DOHH2 (cell line): ENCODE data around the gene LY6G5B.
"Not testable (repeated sequence)": the region's sequence is repeated elsewhere in the genome, so short reads cannot be mapped to it uniquely, and the experiment has no call there.

Experiments
- H3F3A ChIP-seq: fragments of 200-600 bp; sonication (generic), shearing (Covaris generic); 2 replicates; pipeline ENCODE4 v1.6.0; 2016; ENCODE audit warnings: antibody characterized with exemption, mild to moderate bottlenecking; ENCODE audit not compliant: control insufficient read depth, insufficient read depth
- H3K27ac ChIP-seq: fragments of 200-600 bp; sonication (generic); 2 replicates; pipeline ENCODE4 v1.5.1; 2014; ENCODE audit warnings: low read depth, mild to moderate bottlenecking, low read length, moderate library complexity
- H3K27me3 ChIP-seq: fragments of 200-600 bp; sonication (generic); 2 replicates; pipeline ENCODE4 v1.6.1; 2014; ENCODE audit warnings: mild to moderate bottlenecking, low read length, mixed read lengths; ENCODE audit not compliant: control insufficient read depth
- H3K36me3 ChIP-seq: fragments of 200-600 bp; sonication (generic); 2 replicates; pipeline ENCODE4 v1.6.1; 2014; ENCODE audit warnings: mild to moderate bottlenecking, low read length, moderate library complexity, mixed read lengths; ENCODE audit not compliant: control insufficient read depth
- H3K4me1 ChIP-seq: fragments of 200-600 bp; sonication (generic); 2 replicates; pipeline ENCODE4 v1.6.1; 2014; ENCODE audit warnings: mild to moderate bottlenecking, low read length, mixed read lengths; ENCODE audit not compliant: control insufficient read depth
- H3K4me2 ChIP-seq: fragments of 200-600 bp; sonication (generic); 2 replicates; pipeline ENCODE4 v1.6.0; 2014; ENCODE audit warnings: mild to moderate bottlenecking, low read length, moderate library complexity
- H3K4me3 ChIP-seq: fragments of 200-600 bp; sonication (generic); 2 replicates; pipeline ENCODE4 v1.5.1; 2014; ENCODE audit warnings: mild to moderate bottlenecking, low read length, mixed read lengths
- H3K79me2 ChIP-seq: fragments of 200-600 bp; sonication (generic); 2 replicates; pipeline ENCODE4 v1.6.1; 2014; ENCODE audit warnings: mild to moderate bottlenecking, low read length, mixed read lengths; ENCODE audit not compliant: control insufficient read depth
- H3K9me2 ChIP-seq: fragments of 200-600 bp; sonication (generic); replicated peaks from 2 replicates; pipeline ENCODE4 v1.6.1; 2014; ENCODE audit warnings: mild to moderate bottlenecking, low read length, mixed read lengths; ENCODE audit not compliant: control insufficient read depth
- H3K9me3 ChIP-seq: fragments of 200-600 bp; sonication (generic); 2 replicates; pipeline ENCODE4 v1.6.1; 2014; ENCODE audit warnings: antibody characterized with exemption, low read length, mixed read lengths; ENCODE audit not compliant: control insufficient read depth, insufficient read depth
- H4K20me1 ChIP-seq: fragments of 200-600 bp; sonication (generic); 2 replicates; pipeline ENCODE4 v1.6.0; 2014; ENCODE audit warnings: low read depth, mild to moderate bottlenecking, antibody characterized with exemption, low read length, moderate library complexity; ENCODE audit not compliant: control insufficient read depth, insufficient read depth
- CTCF ChIP-seq: fragments of 200-600 bp; sonication (generic); IDR thresholded peaks from one replicate; pipeline ENCODE4 v1.5.1; 2014; ENCODE audit warnings: antibody characterized with exemption, mild to moderate bottlenecking, low read depth, low read length; ENCODE audit not compliant: poor library complexity, severe bottlenecking
- EZH2phosphoT487 ChIP-seq: fragments of 200-600 bp; sonication (generic); IDR thresholded peaks from 2 replicates; pipeline ENCODE4 v1.6.1; 2017; ENCODE audit warnings: borderline replicate concordance, mild to moderate bottlenecking, antibody characterized with exemption, low read length, moderate library complexity, mixed read lengths

LY6G5B gene

GRCh38 chr6:31707701-31708100 is 37.9 kb downstream of the LY6G5B start:
- TF ChIP-seq EZH2phosphoT487 (no peak), CTCF (no peak)
- H3K4me3 ChIP-seq = no peak overlapping the region
- H3K9me3 ChIP-seq = no peaks in the 10 kb centered on the region
- H3K79me2 ChIP-seq = peaks cover 1% of the 10 kb centered on the region
- no peak overlapping the region for H3K27ac ChIP-seq
- H3K4me2 ChIP-seq = no peak overlapping the region
- H3F3A ChIP-seq = peaks cover 6% of the 10 kb centered on the region
- H4K20me1 ChIP-seq = no peaks in the 10 kb centered on the region
- H3K36me3 ChIP-seq = no peaks in the 10 kb centered on the region
- peaks cover 29% of the 10 kb centered on the region for H3K27me3 ChIP-seq
- H3K4me1 ChIP-seq = peaks cover 12% of the 10 kb centered on the region
- H3K9me2 ChIP-seq = no peaks in the 10 kb centered on the region

GRCh38 chr6:31708224-31708623 is 38.4 kb downstream of the LY6G5B start:
- H4K20me1 ChIP-seq = no peaks in the 10 kb centered on the region
- H3K4me2 ChIP-seq = no peak overlapping the region
- no peaks in the 10 kb centered on the region for H3K36me3 ChIP-seq
- H3K9me3 ChIP-seq = no peaks in the 10 kb centered on the region
- peaks cover 12% of the 10 kb centered on the region for H3K4me1 ChIP-seq
- H3K27ac ChIP-seq = no peak overlapping the region
- no peaks in the 10 kb centered on the region for H3K9me2 ChIP-seq
- no peak for TF ChIP-seq CTCF
- TF ChIP-seq EZH2phosphoT487 = no peak
- H3K27me3 ChIP-seq = peaks cover 34% of the 10 kb centered on the region
- H3K4me3 ChIP-seq = no peak overlapping the region
- H3K79me2 ChIP-seq = no peaks in the 10 kb centered on the region
- H3F3A ChIP-seq = peaks cover 6% of the 10 kb centered on the region

- not testable (repeated sequence) for H3K4me1 ChIP-seq, H4K20me1 ChIP-seq, H3K4me3 ChIP-seq, H3K79me2 ChIP-seq, H3F3A ChIP-seq, H3K4me2 ChIP-seq, H3K27ac ChIP-seq, H3K36me3 ChIP-seq, H3K9me2 ChIP-seq, H3K9me3 ChIP-seq
- H3K27me3 ChIP-seq = peaks cover 40% of the 10 kb centered on the region
Measured at GRCh38 chr6:31709157-31709556, 39.4 kb downstream of the LY6G5B start.

GRCh38 chr6:31710523-31711219 is 40.9 kb downstream of the LY6G5B start:
- Histone ChIP-seq H3F3A (peaks cover 3% of the 10 kb centered on the region; the same call in 1 of the 2 replicates), H3K9me2 (no peaks in the 10 kb centered on the region), H3K36me3 (no peaks in the 10 kb centered on the region), H3K9me3 (no peaks in the 10 kb centered on the region), H3K27ac (no peak overlapping the region), H3K4me3 (no peak overlapping the region), H3K4me2 (no peak overlapping the region), H3K4me1 (peaks cover 5% of the 10 kb centered on the region; the same call in 1 of the 2 replicates), H3K27me3 (peaks cover 47% of the 10 kb centered on the region), H4K20me1 (no peaks in the 10 kb centered on the region), H3K79me2 (no peaks in the 10 kb centered on the region)
- no peak for TF ChIP-seq EZH2phosphoT487
- TF ChIP-seq CTCF = no peak
